ENCODE measurements around the gene NAA15.

Gene NAA15

GRCh38 chr4:139297001-139297410 is 4.3 kb upstream of the NAA15 start:
- no peak for TF ChIP-seq CTCF (IDR thresholded peaks at IDR 0.05; ENCODE audit: low read depth, low read length)
- no peak overlapping the region for H3K4me3 ChIP-seq (ENCODE audit: low read depth, low read length)

GRCh38 chr4:139299536-139299935 is 1.8 kb upstream of the NAA15 start:
- peak overlapping the region; percentile 86 for H3K4me3 ChIP-seq (ENCODE audit: low read depth, low read length)
- no peak for TF ChIP-seq CTCF (IDR thresholded peaks at IDR 0.05; ENCODE audit: low read depth, low read length)

- peak overlapping the region; percentile 86 for H3K4me3 ChIP-seq (ENCODE audit: low read depth, low read length)
- no peak for TF ChIP-seq CTCF (IDR thresholded peaks at IDR 0.05; ENCODE audit: low read depth, low read length)
These were observed 733 bp upstream of the NAA15 start for GRCh38 chr4:139300431-139301112.

- peak within 1 kb of the TSS; percentile 86 for H3K4me3 ChIP-seq (ENCODE audit: low read depth, low read length)
- TF ChIP-seq CTCF (IDR thresholded peaks at IDR 0.05; ENCODE audit: low read depth, low read length), result no peak
These were observed 711 bp downstream of the NAA15 start, which contains the start of gene NDUFC1 for GRCh38 chr4:139301821-139302611. TSS of gene NDUFC1 (minus strand) at chr4:139302477. CDS start at chr4:139295798, 6,679 bp downstream.

GRCh38 chr4:139304920-139305319 is 3.6 kb downstream of the NAA15 start:
- no peak overlapping the region for H3K4me3 ChIP-seq (ENCODE audit: low read depth, low read length)
- no peak for TF ChIP-seq CTCF (IDR thresholded peaks at IDR 0.05; ENCODE audit: low read depth, low read length)

GRCh38 chr4:139311909-139312308 is 10.6 kb downstream of the NAA15 start:
- H3K4me3 ChIP-seq (ENCODE audit: low read depth, low read length), result no peak overlapping the region
- TF ChIP-seq CTCF (IDR thresholded peaks at IDR 0.05; ENCODE audit: low read depth, low read length), result no peak

Measured in WI38 (cell line).